Measurements from ENCODE around the gene GALNT9. TPM values are rescaled to one million over a fixed set of nuclear protein-coding genes. Genes with fewer than 3 reads are reported as not detected.

GALNT9 gene
- total and polyA plus RNA-seq, 7 donors = 0.28 to 5.0 (median 2.8) TPM; not detected in 2

- Histone ChIP-seq H3K4me1 (no peaks in the 10 kb centered on the region), H3K27ac (no peak overlapping the region), H3K4me3 (no peak overlapping the region), H3K9me3 (peaks cover 0 to 10% (median 7%) of the 10 kb centered on the region in 4 donors), H3K36me3 (no peaks in the 10 kb centered on the region), H3K27me3 (peaks cover 0 to 23% (median 6%) of the 10 kb centered on the region in 3 donors)
- TF ChIP-seq EP300 (IDR thresholded peaks at IDR 0.05) = no peak
- TF ChIP-seq POLR2AphosphoS5 (IDR thresholded peaks at IDR 0.05) = no peak
- no peak for TF ChIP-seq POLR2A (IDR thresholded peaks at IDR 0.05)
- TF ChIP-seq CTCF (IDR thresholded peaks at IDR 0.05) = no peak
- intact Hi-C loops (cut with DNase I) = no loop called here
- 79 to 83% methylated on average over 6 of the region's 6 CpGs for WGBS, 2 donors
- DNase-seq = no peak
Measured at GRCh38 chr12:132312516-132312915, 16.9 kb downstream of the GALNT9 start.

GRCh38 chr12:132311201-132311915 lies 18.0 kb downstream of the GALNT9 start:
- no peaks in the 10 kb centered on the region for H3K36me3 ChIP-seq
- intact Hi-C loops (cut with DNase I) = no loop called here
- TF ChIP-seq POLR2AphosphoS5 (IDR thresholded peaks at IDR 0.05) (no peak), POLR2A (IDR thresholded peaks at IDR 0.05) (no peak), EP300 (IDR thresholded peaks at IDR 0.05) (no peak), CTCF (IDR thresholded peaks at IDR 0.05) (no peak)
- H3K27ac ChIP-seq = no peak overlapping the region
- H3K27me3 ChIP-seq = peaks cover 0 to 15% (median 0%) of the 10 kb centered on the region in 3 donors
- no peaks in the 10 kb centered on the region for H3K4me1 ChIP-seq
- H3K9me3 ChIP-seq = peaks cover 0 to 10% (median 7%) of the 10 kb centered on the region in 4 donors
- DNase-seq = peak; percentile 65
- no peak overlapping the region for H3K4me3 ChIP-seq
- 79 to 87% methylated on average over 17 of the region's 17 CpGs for WGBS, 2 donors

GRCh38 chr12:132310181-132311040 lies 19.0 kb downstream of the GALNT9 start:
- peak; percentile 46 for DNase-seq
- H3K36me3 ChIP-seq = no peaks in the 10 kb centered on the region
- 73 to 78% methylated on average over 33 of the region's 33 CpGs for WGBS, 2 donors
- H3K9me3 ChIP-seq = peaks cover 0 to 10% (median 7%) of the 10 kb centered on the region in 4 donors
- no peak overlapping the region for H3K4me3 ChIP-seq
- no peak for TF ChIP-seq POLR2A (IDR thresholded peaks at IDR 0.05)
- no peak for TF ChIP-seq CTCF (IDR thresholded peaks at IDR 0.05)
- peaks cover 0 to 14% (median 0%) of the 10 kb centered on the region in 3 donors for H3K27me3 ChIP-seq
- intact Hi-C loops (cut with DNase I) = no loop called here
- H3K27ac ChIP-seq = no peak overlapping the region
- H3K4me1 ChIP-seq = no peaks in the 10 kb centered on the region

GRCh38 chr12:132309596-132310086 lies 19.7 kb downstream of the GALNT9 start:
- H3K36me3 ChIP-seq = no peaks in the 10 kb centered on the region
- WGBS, 2 donors = 89 to 90% methylated on average over 21 of the region's 21 CpGs
- TF ChIP-seq POLR2AphosphoS5 (IDR thresholded peaks at IDR 0.05) = no peak
- TF ChIP-seq CTCF (IDR thresholded peaks at IDR 0.05) = no peak
- TF ChIP-seq POLR2A (IDR thresholded peaks at IDR 0.05) = no peak
- TF ChIP-seq EP300 (IDR thresholded peaks at IDR 0.05) = no peak
- no peak overlapping the region for H3K4me3 ChIP-seq
- peak; percentile 53 for DNase-seq
- no peak overlapping the region for H3K27ac ChIP-seq
- H3K27me3 ChIP-seq = peaks cover 0 to 11% (median 0%) of the 10 kb centered on the region in 3 donors
- peaks cover 0 to 10% (median 7%) of the 10 kb centered on the region in 4 donors for H3K9me3 ChIP-seq
- intact Hi-C loops (cut with DNase I) = no loop called here
- no peaks in the 10 kb centered on the region for H3K4me1 ChIP-seq

All from sigmoid colon (tissue), 7 donors.